Right lobe of liver (tissue), 4 donors: Measurements from ENCODE around the gene OAF.

Source experiments
- POLR2A ChIP-seq: fragments of 450-650 bp; IDR thresholded peaks from one replicate; pipeline ENCODE4 v1.6.1; 2017; ENCODE audit warnings: antibody characterized with exemption, mild to moderate bottlenecking
- TF ChIP-seq, protein P1 (sequence below), 4 donors: fragments of 200-600 bp in 3 of 4; fragments of 450-650 bp in 1 of 4; IDR thresholded peaks; one replicate each; pipeline versions ENCODE4 v1.5.1 to v1.8.0; 2016 to 2022; ENCODE audit warnings: antibody characterized with exemption in 4 of 4, mild to moderate bottlenecking in 2 of 4
- donor health status: DM: no; HTN: no; CAD: no.
- donor health status: DM: no; HTN: no; CAD: no.
- donor health status: DM: no; HTN: yes; CAD: no.

DNA sequence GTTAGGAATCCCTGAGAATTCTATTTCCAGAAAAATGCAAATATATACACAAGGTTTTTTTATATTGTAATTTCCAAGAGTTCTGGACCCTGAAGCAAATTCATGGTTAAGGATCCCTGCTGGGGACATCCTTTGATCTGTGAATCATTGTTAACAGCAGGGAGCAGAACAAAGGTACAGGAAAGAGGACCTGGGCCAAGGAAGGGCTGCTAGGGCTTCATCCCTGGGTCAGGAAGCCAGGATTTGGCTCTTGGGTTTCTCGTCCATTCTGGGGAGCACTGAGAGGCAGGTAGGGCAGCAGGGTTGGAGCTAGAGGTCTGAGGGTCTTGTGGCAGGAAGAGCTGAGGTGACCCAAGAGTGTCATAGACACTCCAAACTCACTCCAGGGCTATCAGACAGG is 10.2 kb upstream of the OAF start:
- no peak for TF ChIP-seq POLR2A
- TF ChIP-seq, protein P1, sequence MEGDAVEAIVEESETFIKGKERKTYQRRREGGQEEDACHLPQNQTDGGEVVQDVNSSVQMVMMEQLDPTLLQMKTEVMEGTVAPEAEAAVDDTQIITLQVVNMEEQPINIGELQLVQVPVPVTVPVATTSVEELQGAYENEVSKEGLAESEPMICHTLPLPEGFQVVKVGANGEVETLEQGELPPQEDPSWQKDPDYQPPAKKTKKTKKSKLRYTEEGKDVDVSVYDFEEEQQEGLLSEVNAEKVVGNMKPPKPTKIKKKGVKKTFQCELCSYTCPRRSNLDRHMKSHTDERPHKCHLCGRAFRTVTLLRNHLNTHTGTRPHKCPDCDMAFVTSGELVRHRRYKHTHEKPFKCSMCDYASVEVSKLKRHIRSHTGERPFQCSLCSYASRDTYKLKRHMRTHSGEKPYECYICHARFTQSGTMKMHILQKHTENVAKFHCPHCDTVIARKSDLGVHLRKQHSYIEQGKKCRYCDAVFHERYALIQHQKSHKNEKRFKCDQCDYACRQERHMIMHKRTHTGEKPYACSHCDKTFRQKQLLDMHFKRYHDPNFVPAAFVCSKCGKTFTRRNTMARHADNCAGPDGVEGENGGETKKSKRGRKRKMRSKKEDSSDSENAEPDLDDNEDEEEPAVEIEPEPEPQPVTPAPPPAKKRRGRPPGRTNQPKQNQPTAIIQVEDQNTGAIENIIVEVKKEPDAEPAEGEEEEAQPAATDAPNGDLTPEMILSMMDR (IDR thresholded peaks at IDR 0.05): no peak
